Activated CD8-positive, alpha-beta memory T cell treated with anti-CD3 and anti-CD28 coated beads, Interleukin-2, amount 50 U/mL, for 4 hours (primary cell): ENCODE results near the gene AGPAT4.
A peak's percentile ranks its signal among the peaks of the same experiment; 100 is the strongest.
"Not testable (repeated sequence)": the region's sequence is repeated elsewhere in the genome, so short reads cannot be mapped to it uniquely, and the experiment has no call there.

Experiments used
- DNase-seq: peaks from one replicate; pipeline ENCODE4 v3.0.0-alpha.2; 2020

AGPAT4 gene

GRCh38 chr6:161226009-161226964, 47.6 kb downstream of the AGPAT4 start:
- peak; percentile 18 for DNase-seq

DNA sequence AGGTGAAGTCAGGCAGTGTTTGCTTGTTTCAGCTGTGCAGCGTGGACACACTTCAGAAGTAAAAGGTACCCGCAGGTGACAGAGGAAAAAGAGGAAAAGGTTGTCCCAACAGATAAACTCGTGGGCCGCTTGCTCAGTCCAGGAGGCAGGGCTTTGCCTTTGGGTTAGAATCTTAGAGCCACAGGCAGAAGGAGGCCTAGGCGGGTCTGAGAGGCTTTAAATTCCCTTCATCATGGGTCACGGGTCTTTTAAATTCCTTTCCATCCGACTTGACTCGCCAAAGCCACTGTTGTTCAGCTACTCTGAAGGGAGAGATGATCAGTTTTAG, 48.2 kb downstream of the AGPAT4 start:
- DNase-seq, result no peak

DNA sequence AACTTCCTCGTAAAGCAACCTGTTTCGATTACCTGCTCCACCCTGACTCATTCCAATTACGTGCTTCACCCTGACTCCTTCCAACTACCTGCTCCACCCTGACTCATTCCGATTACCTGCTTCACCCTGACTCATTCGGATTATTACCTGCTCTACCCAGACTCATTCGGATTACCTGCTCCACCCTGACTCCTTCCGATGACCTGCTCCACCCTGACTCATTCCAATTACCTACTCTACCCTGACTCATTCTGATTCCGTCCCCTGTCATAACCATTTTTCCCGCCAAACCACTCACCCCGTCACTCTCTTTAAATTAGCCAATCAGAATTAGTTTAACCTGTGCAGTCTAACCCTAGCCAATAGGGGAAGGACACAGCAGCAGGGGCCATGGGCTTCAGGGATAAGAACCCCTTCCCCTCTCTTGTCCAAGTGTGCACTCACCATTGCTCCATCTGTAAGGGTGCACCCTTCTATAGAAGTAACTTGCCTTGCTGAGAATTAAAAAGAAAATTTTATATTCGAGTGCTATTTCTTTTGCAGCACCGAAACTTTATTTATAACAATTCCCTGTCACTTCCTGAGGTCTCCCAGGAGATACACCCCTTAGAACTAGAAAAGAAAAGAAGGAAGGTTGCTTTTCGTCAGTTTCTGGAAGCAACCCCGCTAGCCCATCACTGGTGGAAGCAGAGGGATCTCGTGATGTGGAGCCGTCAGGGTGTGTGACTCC, 48.7 kb downstream of the AGPAT4 start:
- not testable (repeated sequence) for DNase-seq

- no peak for DNase-seq
These were observed 50.2 kb downstream of the AGPAT4 start for GRCh38 chr6:161223646-161224045.

- DNase-seq, result no peak
These were observed 51.1 kb downstream of the AGPAT4 start for GRCh38 chr6:161222706-161223234.

DNA sequence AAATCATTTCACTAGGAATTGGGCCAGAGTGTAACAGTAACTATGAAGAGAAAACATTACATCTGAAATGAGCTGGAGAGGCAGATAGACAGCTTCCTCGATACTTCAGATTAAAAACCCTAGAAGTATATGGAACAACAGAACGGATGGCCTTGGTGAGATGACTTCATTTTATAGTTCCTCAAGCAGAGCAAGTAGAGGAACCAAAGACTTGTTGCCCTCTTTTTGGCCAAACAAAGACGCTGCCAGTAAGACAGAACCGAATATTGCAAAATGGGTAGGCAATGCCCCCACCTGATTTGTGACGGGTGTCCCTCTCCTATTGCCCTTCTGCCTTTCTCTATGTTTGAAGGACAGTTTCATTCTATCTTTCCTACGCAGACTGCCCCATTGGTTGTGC, 53.5 kb downstream of the AGPAT4 start:
- DNase-seq, result no peak

DNA sequence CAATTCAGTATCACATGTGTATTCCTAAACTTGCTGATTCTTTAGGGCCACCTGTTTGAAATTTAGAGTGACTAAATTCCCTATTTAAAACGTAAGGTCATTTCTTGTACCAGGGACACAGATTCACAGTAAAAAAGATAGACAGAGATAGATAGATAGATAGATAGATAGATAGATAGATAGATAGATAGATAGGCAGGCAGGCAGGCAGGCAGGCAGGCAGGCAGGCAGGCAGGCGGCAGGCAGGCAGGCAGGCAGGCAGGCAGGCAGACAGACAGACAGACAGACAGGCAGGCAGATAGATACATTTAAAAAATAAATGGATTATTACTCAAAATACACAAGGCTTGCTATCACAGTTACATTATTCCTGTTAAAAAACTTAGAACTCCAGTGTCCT, 54.2 kb downstream of the AGPAT4 start:
- DNase-seq, result no peak

GRCh38 chr6:161218222-161218621, 55.6 kb downstream of the AGPAT4 start:
- no peak for DNase-seq

- no peak for DNase-seq
These were observed 56.2 kb downstream of the AGPAT4 start for GRCh38 chr6:161217628-161218027.

DNA sequence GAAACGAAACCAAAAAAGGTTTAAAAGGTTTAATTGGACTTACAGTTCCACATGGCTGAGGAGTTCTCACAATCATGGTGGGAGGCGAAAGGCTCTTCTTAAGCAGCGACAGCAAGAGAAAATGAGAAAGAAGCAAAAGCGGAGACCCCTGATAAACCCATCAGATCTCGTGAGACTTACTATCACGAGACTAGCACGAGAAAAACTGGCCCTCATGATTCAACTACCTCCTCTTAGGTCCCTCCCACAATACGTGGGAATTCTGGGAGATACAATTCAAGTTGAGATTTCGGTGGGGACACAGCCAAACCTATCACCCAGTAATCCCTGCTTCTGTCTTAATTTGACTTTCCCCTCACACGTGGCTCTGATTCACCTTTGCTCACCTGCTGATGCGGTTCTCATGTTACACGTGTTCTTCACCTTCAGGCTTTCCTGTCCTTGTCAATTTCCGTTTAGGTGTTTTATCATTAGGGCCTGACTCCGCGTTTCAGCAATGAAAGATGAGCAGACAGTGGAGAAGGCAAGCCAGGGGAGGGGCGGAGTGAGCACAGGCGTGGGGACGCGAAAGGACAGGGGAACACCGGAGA, 57.1 kb downstream of the AGPAT4 start:
- DNase-seq, result no peak

DNA sequence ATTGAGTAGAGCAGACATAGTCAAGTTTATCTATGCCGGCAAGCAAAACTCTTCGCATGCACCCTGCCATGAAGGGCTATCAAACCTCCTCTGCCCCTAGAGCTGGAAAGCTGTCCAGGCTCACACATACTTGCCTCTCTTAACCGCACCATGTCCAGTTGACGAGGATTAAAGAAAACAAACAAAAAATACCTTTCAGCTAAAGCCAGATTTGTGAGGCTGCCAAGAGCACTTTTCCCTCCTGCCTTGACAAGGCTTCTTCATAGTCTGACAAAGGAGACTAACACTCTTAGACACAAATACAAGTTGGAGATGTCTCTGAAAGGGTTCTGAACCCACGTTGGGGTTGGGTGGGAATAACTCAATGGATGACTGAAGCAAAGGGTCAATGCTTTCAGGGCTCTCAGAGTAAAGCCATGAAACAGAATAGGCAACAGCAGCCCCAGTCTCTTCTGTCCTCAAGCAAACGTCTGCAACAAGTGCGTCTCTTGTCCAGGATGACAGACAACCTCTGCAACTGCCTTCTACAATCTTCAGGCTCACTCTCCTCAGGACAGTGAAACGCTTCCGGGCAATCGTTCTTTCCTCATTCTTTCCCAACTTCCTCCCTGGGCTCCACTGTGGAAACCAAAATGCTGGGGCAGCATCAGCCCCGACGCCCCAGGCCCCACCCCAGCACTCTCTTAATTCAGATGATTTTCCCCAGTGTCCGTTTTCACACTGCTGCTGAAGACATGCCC, 57.8 kb downstream of the AGPAT4 start:
- no peak for DNase-seq

GRCh38 chr6:161215193-161215592, 58.7 kb downstream of the AGPAT4 start:
- DNase-seq, result no peak

GRCh38 chr6:161214722-161215121, 59.1 kb downstream of the AGPAT4 start:
- DNase-seq, result no peak

DNA sequence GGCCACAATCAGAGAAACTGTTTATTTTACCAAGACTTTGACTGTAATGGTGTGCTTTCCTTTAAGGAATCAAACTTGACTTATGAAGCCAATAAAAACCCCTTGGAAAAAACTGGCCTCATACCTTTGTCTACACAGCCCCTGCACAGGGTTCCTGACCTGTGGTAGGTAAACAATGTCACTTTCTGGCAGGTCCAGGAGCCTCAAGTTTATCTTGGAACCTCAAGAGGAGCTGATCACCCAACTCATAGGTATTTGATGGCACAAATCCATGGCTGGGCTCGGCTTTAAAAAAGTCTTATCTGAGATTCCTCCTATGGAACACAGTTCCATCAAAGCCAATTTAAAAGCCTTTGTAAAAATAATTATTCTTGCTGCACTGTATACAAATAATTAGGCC, 61.0 kb downstream of the AGPAT4 start:
- no peak for DNase-seq

DNA sequence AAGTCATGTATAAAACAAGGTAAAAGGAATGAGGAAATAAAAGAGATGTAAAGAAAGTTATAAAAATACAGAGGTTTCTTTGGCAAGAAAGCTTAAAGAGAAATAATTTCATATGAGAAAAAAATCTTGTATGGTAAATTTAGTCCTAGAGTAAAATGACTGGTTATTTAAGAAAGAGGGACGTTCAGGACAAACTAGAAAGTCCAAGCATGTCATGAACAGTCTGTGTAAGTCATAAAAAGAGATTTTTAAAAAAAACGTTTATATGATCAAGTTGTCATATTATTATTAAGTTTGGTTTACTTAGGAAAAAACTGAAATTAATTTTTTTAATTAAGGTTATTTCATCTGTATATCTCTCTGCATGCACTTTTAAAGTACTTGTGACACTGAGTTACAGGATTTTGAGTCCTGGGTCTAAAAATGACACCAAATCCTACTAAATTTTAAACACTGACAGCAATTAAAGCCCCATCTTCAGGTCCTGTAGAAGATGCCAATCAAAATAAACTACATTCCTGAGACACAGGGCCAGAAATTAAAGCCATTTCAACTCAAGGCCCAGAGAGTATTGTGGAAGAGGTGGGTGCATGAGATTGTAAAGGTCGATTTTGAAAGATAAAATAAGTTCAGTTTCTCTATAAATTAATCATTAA, 62.4 kb downstream of the AGPAT4 start:
- DNase-seq, result no peak

GRCh38 chr6:161210857-161211256, 63.0 kb downstream of the AGPAT4 start:
- DNase-seq, result no peak

GRCh38 chr6:161207200-161207599, 66.7 kb downstream of the AGPAT4 start:
- DNase-seq, result no peak

DNA sequence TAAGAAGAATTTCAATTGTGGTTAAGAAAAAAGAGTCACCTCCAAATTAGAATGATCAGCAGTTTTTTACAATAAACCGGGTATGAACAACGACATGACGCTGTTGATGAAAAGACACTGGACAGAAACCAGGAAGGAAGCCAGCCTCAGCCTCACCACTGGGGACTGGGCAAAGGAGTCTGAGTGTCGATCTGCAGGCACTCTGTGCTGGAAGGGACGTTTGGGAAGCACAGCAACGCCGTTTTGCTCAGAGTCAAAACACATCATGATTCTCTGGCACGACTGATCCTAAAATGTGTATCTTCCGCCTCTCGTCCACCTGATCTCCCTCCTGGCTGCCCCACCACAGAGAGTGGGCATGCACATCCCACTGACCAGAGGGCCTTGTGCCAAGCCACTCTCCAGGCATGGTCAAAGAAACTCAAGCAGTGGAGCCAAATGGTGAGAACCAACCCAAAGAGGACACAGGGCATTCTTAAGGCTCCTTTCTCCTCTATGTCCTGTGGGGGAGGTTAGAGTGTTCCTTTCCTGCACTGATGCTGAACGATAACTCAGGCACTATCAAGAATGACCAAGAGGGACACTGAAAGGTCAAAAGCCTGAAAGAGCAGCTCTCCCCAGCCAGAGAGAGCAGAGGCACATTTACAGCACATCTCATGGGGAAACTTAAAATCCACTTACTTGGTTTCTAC, 68.8 kb downstream of the AGPAT4 start:
- DNase-seq, result no peak

GRCh38 chr6:161200610-161201370, 73.1 kb downstream of the AGPAT4 start:
- no peak for DNase-seq

DNA sequence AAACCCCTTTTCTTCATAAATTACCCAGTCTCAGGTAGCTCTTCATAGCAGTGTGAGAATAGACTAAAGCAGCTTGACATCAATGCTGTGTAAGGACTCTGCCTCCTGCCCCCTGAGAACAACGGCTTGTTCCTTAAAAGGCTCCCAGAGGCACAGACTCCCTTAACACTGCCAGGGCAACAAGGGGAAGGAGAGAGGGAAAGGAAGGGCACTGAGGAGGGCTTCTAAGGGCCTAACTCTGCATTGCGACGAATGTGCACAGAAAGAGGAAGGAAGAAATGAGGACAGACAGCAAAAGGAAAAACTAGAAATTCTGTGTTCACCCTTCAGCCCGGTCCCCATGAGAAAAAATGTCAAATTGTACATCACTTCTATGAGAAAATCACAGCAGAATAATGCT, 74.0 kb downstream of the AGPAT4 start:
- DNase-seq, result no peak
